Measurements from ENCODE around the gene CAMK2A. TPM values are rescaled to one million over a fixed set of nuclear protein-coding genes. Genes with fewer than 3 reads are reported as not detected.

Gene CAMK2A
- total and polyA plus RNA-seq, 7 donors = 0.44 to 2.1 (median 0.64) TPM; not detected in 1

- 22 to 36% methylated on average over 10 of the region's 10 CpGs for WGBS, 2 donors
- Histone ChIP-seq H3K4me3 (no peak overlapping the region), H3K27ac (no peak overlapping the region), H3K4me1 (peaks cover 0 to 7% (median 2%) of the 10 kb centered on the region in 4 donors), H3K36me3 (no peaks in the 10 kb centered on the region), H3K9me3 (no peaks in the 10 kb centered on the region), H3K27me3 (peaks cover 0 to 3% (median 0%) of the 10 kb centered on the region in 3 donors)
- TF ChIP-seq POLR2A (IDR thresholded peaks at IDR 0.05) (no peak), EP300 (IDR thresholded peaks at IDR 0.05) (no peak), POLR2AphosphoS5 (IDR thresholded peaks at IDR 0.05) (no peak)
- TF ChIP-seq, protein P1, sequence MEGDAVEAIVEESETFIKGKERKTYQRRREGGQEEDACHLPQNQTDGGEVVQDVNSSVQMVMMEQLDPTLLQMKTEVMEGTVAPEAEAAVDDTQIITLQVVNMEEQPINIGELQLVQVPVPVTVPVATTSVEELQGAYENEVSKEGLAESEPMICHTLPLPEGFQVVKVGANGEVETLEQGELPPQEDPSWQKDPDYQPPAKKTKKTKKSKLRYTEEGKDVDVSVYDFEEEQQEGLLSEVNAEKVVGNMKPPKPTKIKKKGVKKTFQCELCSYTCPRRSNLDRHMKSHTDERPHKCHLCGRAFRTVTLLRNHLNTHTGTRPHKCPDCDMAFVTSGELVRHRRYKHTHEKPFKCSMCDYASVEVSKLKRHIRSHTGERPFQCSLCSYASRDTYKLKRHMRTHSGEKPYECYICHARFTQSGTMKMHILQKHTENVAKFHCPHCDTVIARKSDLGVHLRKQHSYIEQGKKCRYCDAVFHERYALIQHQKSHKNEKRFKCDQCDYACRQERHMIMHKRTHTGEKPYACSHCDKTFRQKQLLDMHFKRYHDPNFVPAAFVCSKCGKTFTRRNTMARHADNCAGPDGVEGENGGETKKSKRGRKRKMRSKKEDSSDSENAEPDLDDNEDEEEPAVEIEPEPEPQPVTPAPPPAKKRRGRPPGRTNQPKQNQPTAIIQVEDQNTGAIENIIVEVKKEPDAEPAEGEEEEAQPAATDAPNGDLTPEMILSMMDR (IDR thresholded peaks at IDR 0.05) = peak; percentile 71 to 98 (median 93)
- intact Hi-C loops (cut with DNase I) = loop anchor here (1.0 to 10.0 kb wide), 4 partner anchors 57 to 217 kb away; partner anchors contain the start of genes HMGXB3 and TIGD6
- peak; percentile 92 for DNase-seq
Measured at GRCh38 chr5:150217873-150218692, 71.5 kb downstream of the CAMK2A start.

DNA sequence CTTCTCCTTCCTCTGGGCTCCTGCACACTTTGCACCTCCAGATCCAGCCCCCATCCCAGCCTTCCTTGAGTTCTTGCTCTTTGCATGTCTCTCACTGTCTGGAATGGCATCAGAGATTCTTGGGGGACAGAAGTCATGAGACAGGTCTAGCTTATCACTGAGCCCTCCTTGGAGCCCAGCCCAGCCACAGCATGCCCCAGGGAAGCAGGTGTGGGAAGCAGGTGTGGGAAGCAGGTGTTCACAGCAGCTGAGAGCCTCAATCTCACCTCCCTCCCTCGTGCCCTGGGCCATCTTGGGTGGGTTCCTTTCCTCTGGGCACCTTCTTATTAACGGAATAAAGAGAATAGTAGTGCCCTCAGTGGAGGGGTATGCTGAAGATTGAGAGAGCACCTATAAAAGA lies 72.5 kb downstream of the CAMK2A start:
- no peak for DNase-seq
- intact Hi-C loops (cut with DNase I) = loop anchor here (10.0 kb wide), 2 partner anchors 212 to 218 kb away; partner anchors contain the start of genes HMGXB3 and TIGD6
- peaks cover 0 to 3% (median 0%) of the 10 kb centered on the region in 3 donors for H3K27me3 ChIP-seq

DNA sequence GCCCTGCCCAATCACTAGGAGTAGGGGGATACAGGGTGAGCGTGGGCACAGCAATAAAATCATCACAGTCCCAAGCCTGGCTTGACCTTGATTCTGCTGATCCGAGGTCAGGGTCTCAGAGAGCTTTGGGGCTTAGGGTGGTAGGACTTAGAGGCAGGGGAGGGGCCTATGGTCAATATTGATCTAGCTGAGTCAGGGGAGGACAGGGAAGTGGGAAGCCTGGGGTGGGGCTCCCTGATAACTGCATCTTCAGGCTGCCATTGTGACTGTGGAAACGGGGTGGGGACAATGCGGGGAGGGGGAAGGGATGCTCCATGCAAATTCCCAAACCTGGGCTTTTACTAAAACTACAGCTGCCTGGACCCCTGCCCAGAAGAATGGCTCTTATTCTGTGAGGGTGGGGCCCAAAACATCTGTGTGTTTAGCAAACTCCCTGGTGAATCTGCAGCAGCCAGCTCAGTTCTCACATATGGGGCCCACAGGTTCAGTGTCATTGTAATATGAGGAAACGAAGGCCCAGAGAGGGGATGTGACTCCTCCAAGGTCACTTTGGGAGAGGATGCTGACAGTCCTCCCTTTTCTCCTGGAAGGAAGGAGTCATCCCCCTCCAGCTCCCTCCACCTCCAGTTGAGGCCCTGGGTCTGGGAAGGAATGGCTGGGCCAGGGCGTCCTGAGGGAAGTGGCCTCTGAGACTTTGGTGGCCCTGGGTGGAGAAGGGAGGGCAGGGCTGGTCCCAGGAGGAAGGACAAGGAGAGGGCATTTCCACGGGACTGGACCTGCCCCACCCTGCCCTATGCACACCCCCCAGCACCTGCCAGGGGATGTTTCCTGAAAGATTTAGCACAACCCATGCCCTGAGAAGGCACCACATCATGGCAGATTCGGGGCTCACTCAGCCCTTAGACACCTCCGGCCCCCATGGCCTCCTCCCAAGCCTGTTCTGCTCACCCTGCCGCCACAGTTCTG lies 73.3 kb downstream of the CAMK2A start:
- H3K9me3 ChIP-seq = no peaks in the 10 kb centered on the region
- H3K27ac ChIP-seq = no peak overlapping the region
- intact Hi-C loops (cut with DNase I) = loop anchor here (10.0 kb wide), 2 partner anchors 211 to 219 kb away; partner anchors contain the start of genes HMGXB3 and TIGD6
- no peaks in the 10 kb centered on the region for H3K36me3 ChIP-seq
- TF ChIP-seq EP300 (IDR thresholded peaks at IDR 0.05) (no peak), POLR2A (IDR thresholded peaks at IDR 0.05) (no peak), POLR2AphosphoS5 (IDR thresholded peaks at IDR 0.05) (no peak)
- TF ChIP-seq, protein P1 (IDR thresholded peaks at IDR 0.05) = no peak
- peaks cover 0 to 7% (median 2%) of the 10 kb centered on the region in 4 donors for H3K4me1 ChIP-seq
- H3K4me3 ChIP-seq = no peak overlapping the region
- WGBS, 2 donors = 16 to 66% methylated on average over 10 of the region's 10 CpGs
- DNase-seq = no peak
- peaks cover 0 to 3% (median 0%) of the 10 kb centered on the region in 3 donors for H3K27me3 ChIP-seq

More for the DNA sequence above, 72.5 kb downstream of the CAMK2A start:
- Histone ChIP-seq H3K9me3 (no peaks in the 10 kb centered on the region), H3K4me3 (no peak overlapping the region), H3K36me3 (no peaks in the 10 kb centered on the region), H3K4me1 (peaks cover 0 to 7% (median 2%) of the 10 kb centered on the region in 4 donors), H3K27ac (no peak overlapping the region)
- no peak for TF ChIP-seq POLR2A (IDR thresholded peaks at IDR 0.05)
- TF ChIP-seq, protein P1 (IDR thresholded peaks at IDR 0.05) = no peak
- no peak for TF ChIP-seq POLR2AphosphoS5 (IDR thresholded peaks at IDR 0.05)
- TF ChIP-seq EP300 (IDR thresholded peaks at IDR 0.05) = no peak
- WGBS, 2 donors = 17 to 52% methylated on average over 2 of the region's 2 CpGs

GRCh38 chr5:150214289-150214688 lies 75.3 kb downstream of the CAMK2A start:
- no peak overlapping the region for H3K4me3 ChIP-seq
- no peaks in the 10 kb centered on the region for H3K9me3 ChIP-seq
- TF ChIP-seq, protein P1 (IDR thresholded peaks at IDR 0.05) = no peak
- TF ChIP-seq POLR2AphosphoS5 (IDR thresholded peaks at IDR 0.05) (no peak), POLR2A (IDR thresholded peaks at IDR 0.05) (no peak)
- no peak for DNase-seq
- intact Hi-C loops (cut with DNase I) = loop anchor here (10.0 kb wide), 2 partner anchors 209 to 221 kb away; partner anchors contain the start of genes HMGXB3 and TIGD6
- no peaks in the 10 kb centered on the region for H3K36me3 ChIP-seq
- H3K27me3 ChIP-seq = peaks cover 0 to 3% (median 0%) of the 10 kb centered on the region in 3 donors
- H3K4me1 ChIP-seq = peaks cover 0 to 7% (median 2%) of the 10 kb centered on the region in 4 donors
- H3K27ac ChIP-seq = peak overlapping the region in 1 of 4 donors; percentile 18
- 77 to 85% methylated on average over 7 of the region's 7 CpGs for WGBS, 2 donors

All from sigmoid colon (tissue), 7 donors.